SH-SY5Y (cell line): ENCODE results near the gene PTPRR.

Experiments
- GATA2 ChIP-seq: IDR thresholded peaks from 2 replicates; pipeline ENCODE4 v1.6.1; 2011; ENCODE audit warnings: mild to moderate bottlenecking, low read depth, low read length
- GATA3 ChIP-seq: IDR thresholded peaks from 2 replicates; pipeline ENCODE4 v1.6.1; 2011; ENCODE audit warnings: low read depth, mild to moderate bottlenecking, low read length, moderate library complexity

- TF ChIP-seq GATA2 (no peak), GATA3 (no peak)
These were observed 91.5 kb downstream of the PTPRR start for GRCh38 chr12:70829070-70829469.
